Prostate gland (tissue), 2 donors: ENCODE results near the gene MICALL1. TPM values are rescaled to one million over a fixed set of nuclear protein-coding genes. Genes with fewer than 3 reads are reported as not detected.

Experiments
- DNase-seq: peaks from one replicate; pipeline ENCODE4 v3.0.0-alpha.2; 2019; ENCODE audit warnings: low spot score
- H3K27ac ChIP-seq, 2 donors: fragments of 200-600 bp; sonication (generic); 2 replicates each; pipeline ENCODE4 v1.5.1; 2017 to 2019
- H3K27me3 ChIP-seq: fragments of 200-600 bp; sonication (generic); replicated peaks from 2 replicates; pipeline ENCODE4 v1.5.1; 2019; ENCODE audit not compliant: insufficient read depth
- H3K36me3 ChIP-seq, 2 donors: fragments of 200-600 bp; sonication (generic); 1 replicate in 1 of 2; 2 replicates in 1 of 2; pipeline versions ENCODE4 v1.5.1 to v1.8.1; 2017 to 2019
- H3K4me1 ChIP-seq: fragments of 200-600 bp; sonication (generic); replicated peaks from 2 replicates; pipeline ENCODE4 v1.5.1; 2019
- H3K4me3 ChIP-seq, 2 donors: fragments of 200-600 bp; sonication (generic); 2 replicates each; pipeline ENCODE4 v1.5.1; 2017 to 2019
- H3K9me3 ChIP-seq: fragments of 200-600 bp; sonication (generic); 2 replicates; pipeline ENCODE4 v1.5.1; 2017
- POLR2A ChIP-seq: fragments of 450-650 bp; IDR thresholded peaks from one replicate; pipeline ENCODE4 v1.6.1; 2016; ENCODE audit warnings: antibody characterized with exemption, mild to moderate bottlenecking
- POLR2AphosphoS5 ChIP-seq: sonication (generic); formaldehyde crosslinking; IDR thresholded peaks from one replicate; pipeline ENCODE4 v1.6.1; 2017; ENCODE audit warnings: antibody characterized with exemption
- WGBS: methylation state at CpG from one replicate; pipeline ENCODE4 v1.1.5; 2018; 5-methylcytosine and 5-hydroxymethylcytosine counted together
- intact Hi-C: fragments of 100-400 bp; cut with DNase I; formaldehyde crosslinking; loops from one replicate; pipeline ENCODE4 v1.14.2; 2022
- total RNA-seq, 2 donors: library from RNA; depleted of rRNA; stranded (reverse); fragments of >200 nt; gene quantifications; one replicate each; pipeline ENCODE4 v1.1.0, GENCODE V29; 2016
- TF ChIP-seq, protein P1 (sequence below), 4 experiments: fragments of 200-600 bp in 2 of 4; fragments of 450-650 bp in 2 of 4; sonication (generic) in 2 of 4; IDR thresholded peaks; 1 replicate in 3 of 4; 2 replicates in 1 of 4; pipeline ENCODE4 v1.5.1; 2016 to 2019; ENCODE audit warnings: antibody characterized with exemption in 4 of 4, mild to moderate bottlenecking in 2 of 4, moderate library complexity in 2 of 4

MICALL1 gene
- total RNA-seq, 2 donors from 2014 or later: 42.8 to 62.8 TPM

DNA sequence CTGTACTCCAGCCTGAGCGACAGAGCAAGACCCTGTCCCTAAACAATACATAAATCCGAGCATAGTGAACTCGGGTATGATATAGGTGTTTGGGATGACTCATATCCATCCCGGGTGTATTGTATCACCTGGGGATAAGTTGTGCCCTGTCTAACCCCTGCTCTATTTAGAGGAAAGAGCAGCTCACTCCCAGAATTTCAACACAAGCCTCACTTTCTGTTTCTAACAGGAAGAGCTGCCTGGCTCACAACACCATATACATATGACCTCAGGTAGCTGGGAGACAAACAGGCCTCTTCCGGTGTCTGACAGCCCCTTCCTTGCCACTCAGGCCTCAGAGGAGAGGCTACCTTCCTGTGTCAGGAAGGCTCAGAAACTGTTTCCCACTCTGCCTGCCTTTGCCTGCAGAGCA lies 9.9 kb upstream of the MICALL1 start:
- Histone ChIP-seq H3K27ac (peak overlapping the region; percentile 62 to 66), H3K4me3 (no peak overlapping the region), H3K4me1 (no peaks in the 10 kb centered on the region), H3K36me3 (no peaks in the 10 kb centered on the region), H3K27me3 (no peaks in the 10 kb centered on the region), H3K9me3 (no peaks in the 10 kb centered on the region)
- WGBS: 38% methylated on average over 5 of the region's 5 CpGs
- TF ChIP-seq, protein P1, sequence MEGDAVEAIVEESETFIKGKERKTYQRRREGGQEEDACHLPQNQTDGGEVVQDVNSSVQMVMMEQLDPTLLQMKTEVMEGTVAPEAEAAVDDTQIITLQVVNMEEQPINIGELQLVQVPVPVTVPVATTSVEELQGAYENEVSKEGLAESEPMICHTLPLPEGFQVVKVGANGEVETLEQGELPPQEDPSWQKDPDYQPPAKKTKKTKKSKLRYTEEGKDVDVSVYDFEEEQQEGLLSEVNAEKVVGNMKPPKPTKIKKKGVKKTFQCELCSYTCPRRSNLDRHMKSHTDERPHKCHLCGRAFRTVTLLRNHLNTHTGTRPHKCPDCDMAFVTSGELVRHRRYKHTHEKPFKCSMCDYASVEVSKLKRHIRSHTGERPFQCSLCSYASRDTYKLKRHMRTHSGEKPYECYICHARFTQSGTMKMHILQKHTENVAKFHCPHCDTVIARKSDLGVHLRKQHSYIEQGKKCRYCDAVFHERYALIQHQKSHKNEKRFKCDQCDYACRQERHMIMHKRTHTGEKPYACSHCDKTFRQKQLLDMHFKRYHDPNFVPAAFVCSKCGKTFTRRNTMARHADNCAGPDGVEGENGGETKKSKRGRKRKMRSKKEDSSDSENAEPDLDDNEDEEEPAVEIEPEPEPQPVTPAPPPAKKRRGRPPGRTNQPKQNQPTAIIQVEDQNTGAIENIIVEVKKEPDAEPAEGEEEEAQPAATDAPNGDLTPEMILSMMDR (IDR thresholded peaks at IDR 0.05): no peak
- TF ChIP-seq POLR2AphosphoS5: peak; percentile 58
- TF ChIP-seq POLR2A: no peak
- peak; percentile 45 for DNase-seq
- intact Hi-C loops: no loop called here

DNA sequence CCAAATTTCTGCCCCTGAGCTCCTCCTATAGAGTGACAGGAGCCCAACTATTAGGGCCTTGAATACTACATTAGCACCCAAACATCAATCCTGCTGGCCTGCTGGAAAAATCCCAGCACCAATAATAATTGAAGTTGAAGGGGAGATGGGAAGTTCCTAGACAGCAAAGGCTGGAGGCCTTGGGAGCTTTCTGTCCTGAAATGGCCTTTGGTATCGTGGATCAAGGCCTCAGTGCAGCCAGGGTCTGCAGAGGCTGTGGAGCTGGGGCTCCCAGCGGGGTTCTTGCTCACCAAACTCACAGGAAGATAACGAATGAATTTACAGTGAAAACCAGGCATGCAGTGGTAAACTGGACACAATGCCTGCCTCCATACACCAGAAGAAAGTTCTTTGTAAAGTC lies 9.2 kb upstream of the MICALL1 start:
- H3K9me3 ChIP-seq: no peaks in the 10 kb centered on the region
- H3K27ac ChIP-seq: peak overlapping the region; percentile 62 to 66
- H3K36me3 ChIP-seq: no peaks in the 10 kb centered on the region
- WGBS: 64% methylated on average over 3 of the region's 3 CpGs
- no peaks in the 10 kb centered on the region for H3K4me1 ChIP-seq
- TF ChIP-seq POLR2AphosphoS5 (no peak), POLR2A (no peak)
- TF ChIP-seq, protein P1 (IDR thresholded peaks at IDR 0.05): no peak
- intact Hi-C loops: no loop called here
- no peaks in the 10 kb centered on the region for H3K27me3 ChIP-seq
- DNase-seq: no peak
- no peak overlapping the region for H3K4me3 ChIP-seq

DNA sequence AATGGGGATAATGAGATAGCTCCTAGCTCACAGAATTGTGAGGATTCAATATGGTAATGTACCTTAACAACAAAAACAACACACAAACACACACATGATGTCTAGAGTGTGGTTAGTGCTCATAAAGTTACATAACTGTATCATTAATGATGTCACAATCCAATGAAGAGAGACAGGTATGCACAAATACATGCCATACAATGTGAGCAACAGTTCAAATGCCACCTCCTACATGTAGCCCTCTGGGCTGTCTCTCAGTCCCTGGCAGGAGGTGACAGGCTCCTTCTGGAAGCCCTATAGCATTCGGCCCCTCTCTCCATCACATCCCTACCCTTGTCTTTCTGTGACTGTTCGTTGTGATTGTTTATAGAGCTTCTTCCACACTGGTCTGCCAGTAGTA lies 8.3 kb upstream of the MICALL1 start:
- no peak for DNase-seq
- no peaks in the 10 kb centered on the region for H3K36me3 ChIP-seq
- no peak overlapping the region for H3K4me3 ChIP-seq
- peak overlapping the region; percentile 55 to 58 for H3K27ac ChIP-seq
- no peaks in the 10 kb centered on the region for H3K4me1 ChIP-seq
- 80% methylated on average over 2 of the region's 2 CpGs for WGBS
- no peaks in the 10 kb centered on the region for H3K9me3 ChIP-seq
- no peaks in the 10 kb centered on the region for H3K27me3 ChIP-seq
- intact Hi-C loops: no loop called here
- no peak for TF ChIP-seq POLR2A
- TF ChIP-seq, protein P1 (IDR thresholded peaks at IDR 0.05): no peak
- no peak for TF ChIP-seq POLR2AphosphoS5

DNA sequence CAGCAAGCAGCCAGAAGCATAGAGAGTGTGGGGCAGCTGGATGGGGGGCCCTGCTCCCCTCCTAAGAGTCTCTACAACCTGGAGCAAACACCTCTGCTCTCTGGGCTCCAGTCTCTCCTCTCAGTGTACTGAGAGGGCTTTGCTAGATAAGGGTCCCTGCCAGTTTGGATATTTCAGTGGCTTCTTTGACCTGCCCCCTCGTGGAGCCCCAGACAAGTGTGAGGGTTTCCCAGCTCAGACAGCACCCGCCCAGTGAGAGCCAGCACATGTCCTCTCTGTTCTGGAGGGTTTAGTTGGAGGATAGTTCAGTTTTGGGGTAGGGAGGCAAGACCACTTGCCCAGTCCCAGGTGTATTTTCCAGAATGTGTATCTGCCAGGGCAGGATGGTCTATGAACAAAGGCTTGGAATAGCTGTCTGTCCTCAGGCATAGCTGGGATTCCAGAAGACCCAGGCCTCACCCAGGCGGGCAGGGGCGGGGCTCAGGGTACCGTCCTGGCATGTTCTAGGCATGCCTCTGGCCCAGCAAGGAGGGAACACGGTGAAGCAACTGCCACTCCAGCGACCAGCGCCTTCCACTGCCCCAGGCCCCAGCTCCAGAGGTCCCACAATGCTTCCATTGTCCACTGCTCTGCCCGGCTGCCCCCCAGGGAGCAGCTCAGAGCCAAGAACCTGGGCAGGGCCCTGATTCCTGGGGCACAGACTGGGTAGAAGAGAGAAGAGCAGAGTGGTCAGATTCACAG lies 7.5 kb upstream of the MICALL1 start:
- Histone ChIP-seq H3K4me3 (no peak overlapping the region), H3K27ac (peak overlapping the region; percentile 55 to 58), H3K4me1 (no peaks in the 10 kb centered on the region), H3K9me3 (no peaks in the 10 kb centered on the region), H3K27me3 (no peaks in the 10 kb centered on the region), H3K36me3 (no peaks in the 10 kb centered on the region)
- intact Hi-C loops: no loop called here
- TF ChIP-seq, protein P1 (IDR thresholded peaks at IDR 0.05): no peak
- TF ChIP-seq POLR2A: no peak
- peak; percentile 75 for TF ChIP-seq POLR2AphosphoS5
- peak; percentile 81 for DNase-seq
- 52% methylated on average over 9 of the region's 9 CpGs for WGBS
